Ammon's horn (tissue), 1 donor: ENCODE results near the gene MARCHF11.

Experiments used
- DNase-seq: peaks from one replicate; pipeline ENCODE4 v3.0.0-alpha.2; 2016; ENCODE audit warnings: low spot score

MARCHF11 gene

GRCh38 chr5:16131878-16132277, 47.7 kb downstream of the MARCHF11 start:
- no peak for DNase-seq

GRCh38 chr5:16128944-16129343, 50.6 kb downstream of the MARCHF11 start:
- DNase-seq = no peak

- DNase-seq = no peak
Observed at GRCh38 chr5:16127865-16128544, 51.6 kb downstream of the MARCHF11 start.

GRCh38 chr5:16120579-16120978, 59.0 kb downstream of the MARCHF11 start:
- DNase-seq = no peak

- DNase-seq = no peak
Observed at GRCh38 chr5:16119790-16120189, 59.8 kb downstream of the MARCHF11 start.

- DNase-seq = no peak
Observed at GRCh38 chr5:16115140-16115539, 64.5 kb downstream of the MARCHF11 start.

GRCh38 chr5:16108418-16108817, 71.2 kb downstream of the MARCHF11 start:
- DNase-seq = no peak

GRCh38 chr5:16104961-16105360, 74.6 kb downstream of the MARCHF11 start:
- DNase-seq = no peak

GRCh38 chr5:16095612-16096011, 84.0 kb downstream of the MARCHF11 start:
- DNase-seq = no peak

GRCh38 chr5:16090270-16090669, 89.3 kb downstream of the MARCHF11 start:
- no peak for DNase-seq

- no peak for DNase-seq
Observed at GRCh38 chr5:16082982-16083381, 96.6 kb downstream of the MARCHF11 start.

- no peak for DNase-seq
Observed at GRCh38 chr5:16082053-16082452, 97.5 kb downstream of the MARCHF11 start.

- no peak for DNase-seq
Observed at GRCh38 chr5:16081376-16081955, 98.1 kb downstream of the MARCHF11 start.

- no peak for DNase-seq
Observed at GRCh38 chr5:16076657-16077056, 102.9 kb downstream of the MARCHF11 start.

- DNase-seq = no peak
Observed at GRCh38 chr5:16074358-16074757, 105.2 kb downstream of the MARCHF11 start.

- no peak for DNase-seq
Observed at GRCh38 chr5:16072616-16073015, 107.0 kb downstream of the MARCHF11 start.

- DNase-seq = no peak
Observed at GRCh38 chr5:16067415-16067814, 112.2 kb downstream of the MARCHF11 start.

GRCh38 chr5:16066810-16067209, 112.8 kb downstream of the MARCHF11 start:
- no peak for DNase-seq

- DNase-seq = no peak
Observed at GRCh38 chr5:16066320-16066719, 113.3 kb downstream of the MARCHF11 start.

GRCh38 chr5:16065831-16066230, 113.8 kb downstream of the MARCHF11 start:
- no peak for DNase-seq

GRCh38 chr5:16064135-16064893, 115.3 kb downstream of the MARCHF11 start:
- DNase-seq = no peak

GRCh38 chr5:16061163-16061562, 118.4 kb downstream of the MARCHF11 start:
- no peak for DNase-seq

GRCh38 chr5:16057277-16057676, 122.3 kb downstream of the MARCHF11 start:
- no peak for DNase-seq
